T-cell (primary cell): ENCODE results near the gene PGM3. TPM values are rescaled to one million over a fixed set of nuclear protein-coding genes. Genes with fewer than 3 reads are reported as not detected.
"Not testable (repeated sequence)": the region's sequence is repeated elsewhere in the genome, so short reads cannot be mapped to it uniquely, and the experiment has no call there.

ENCODE experiments used
- ATAC-seq, 4 experiments: fragments of 200-7000 bp in 3 of 4; fragments of 150-1000 bp in 1 of 4; cut with Tn5 transposase; replicated peaks in 1 of 4; 1 replicate in 3 of 4; 2 replicates in 1 of 4; pipeline ENCODE4 v1.10.0; 2021; ENCODE audit warnings: moderate library complexity in 3 of 4, mild to moderate bottlenecking in 2 of 4, moderate number of reproducible peaks in 1 of 4
- CTCF ChIA-PET, 2 donors: fragments of 300-600 bp; sonication (Branson Sonifier 250); formaldehyde crosslinking; loops; one replicate each; lab custom pipeline; 2022; ENCODE audit warnings: antibody characterized with exemption in 2 of 2; lab: Charles Lee
- POLR2A ChIA-PET, 2 donors: fragments of 300-600 bp; sonication (Branson Sonifier 250); formaldehyde crosslinking; loops; one replicate each; lab custom pipeline; 2022; ENCODE audit warnings: antibody characterized with exemption in 2 of 2; lab: Charles Lee
- DNase-seq, 35 experiments: peaks; one replicate each; pipeline versions ENCODE4 v3.0.0 to v3.0.0-alpha.2; 2013 to 2023
- H3K27ac ChIP-seq: one replicate; pipeline ENCODE4 v1.5.1; 2013; ENCODE audit warnings: low read length
- H3K27me3 ChIP-seq, 2 experiments: replicated peaks in 1 of 2; 1 replicate in 1 of 2; 2 replicates in 1 of 2; pipeline versions ENCODE4 v1.6.1 to v1.7.0; 2013; ENCODE audit warnings: low read length in 1 of 2, mixed read lengths in 1 of 2; ENCODE audit not compliant: control insufficient read depth in 2 of 2, insufficient read depth in 2 of 2; ENCODE audit errors: extremely low read depth in 1 of 2
- H3K36me3 ChIP-seq, 2 donors: 1 replicate in 1 of 2; 2 replicates in 1 of 2; pipeline versions ENCODE4 v1.6.1 to v1.7.0; 2013; ENCODE audit warnings: low read length in 1 of 2; ENCODE audit not compliant: control insufficient read depth in 2 of 2, insufficient read depth in 1 of 2; ENCODE audit errors: extremely low read depth in 1 of 2
- H3K4me1 ChIP-seq, 2 experiments: 1 replicate in 1 of 2; 2 replicates in 1 of 2; pipeline versions ENCODE4 v1.6.1 to v1.7.0; 2013; ENCODE audit warnings: low read length in 2 of 2, mixed read lengths in 1 of 2; ENCODE audit not compliant: insufficient read depth in 2 of 2, control insufficient read depth in 1 of 2; ENCODE audit errors: extremely low read depth in 1 of 2
- H3K4me3 ChIP-seq, 2 donors: 1 replicate in 1 of 2; 2 replicates in 1 of 2; pipeline versions ENCODE4 v1.5.1 to v1.7.0; 2013; ENCODE audit warnings: mild to moderate bottlenecking in 2 of 2, low read length in 1 of 2, moderate library complexity in 1 of 2; ENCODE audit not compliant: control insufficient read depth in 1 of 2; ENCODE audit errors: extremely low read depth in 1 of 2
- H3K9me3 ChIP-seq: 2 replicates; pipeline ENCODE4 v1.7.0; 2013
- H3K27ac Mint-ChIP-seq, 2 donors: one replicate each; pipeline ENCODE4 v1.8.0; 2020 to 2021; ENCODE audit warnings: mild to moderate bottlenecking in 2 of 2, mixed read lengths in 2 of 2
- H3K27me3 Mint-ChIP-seq, 2 donors: one replicate each; pipeline ENCODE4 v1.8.0; 2021 to 2022; ENCODE audit warnings: mixed read lengths in 2 of 2
- H3K36me3 Mint-ChIP-seq: one replicate; pipeline ENCODE4 v1.8.0; 2021; ENCODE audit warnings: mixed read lengths
- H3K4me1 Mint-ChIP-seq, 3 donors: one replicate each; pipeline ENCODE4 v1.8.0; 2020 to 2022; ENCODE audit warnings: mixed read lengths in 3 of 3, mild to moderate bottlenecking in 1 of 3
- H3K4me3 Mint-ChIP-seq, 3 donors: one replicate each; pipeline ENCODE4 v1.8.0; 2020 to 2022; ENCODE audit warnings: mild to moderate bottlenecking in 3 of 3, mixed read lengths in 3 of 3, moderate library complexity in 3 of 3
- H3K9me3 Mint-ChIP-seq, 3 donors: one replicate each; pipeline ENCODE4 v1.8.0; 2020 to 2022; ENCODE audit warnings: mixed read lengths in 3 of 3
- WGBS: methylation state at CpG from one replicate; pipeline ENCODE4 v1.1.5; 2013; ENCODE audit warnings: missing lambda C conversion rate; ENCODE audit not compliant: insufficient coverage; 5-methylcytosine and 5-hydroxymethylcytosine counted together
- total RNA-seq, 35 experiments: library from RNA in 6 of 35; stranded (reverse) in 6 of 35; fragments of 120-200 nt in 1 of 35; gene quantifications; one replicate each; pipeline versions ENCODE4 v1.2.1 to v1.2.4 and lab custom pipeline; 2013 to 2026

PGM3 gene
- total RNA-seq, 5 donors from 2014 or later (not counting 1 experiment from before 2014, with no cell fraction given): 18.8 to 26.0 (median 24.3) TPM

- peaks cover 2 to 8% of the 10 kb centered on the region in 2 experiments for H3K4me1 ChIP-seq
- no peak overlapping the region for H3K27ac ChIP-seq
- no peaks in the 10 kb centered on the region for H3K9me3 ChIP-seq
- Mint-ChIP-seq H3K4me1 (peaks cover 15 to 26% (median 18%) of the 10 kb centered on the region in 3 donors), H3K27ac (no peak overlapping the region), H3K4me3 (no peak overlapping the region), H3K27me3 (no peaks in the 10 kb centered on the region), H3K36me3 (no peaks in the 10 kb centered on the region), H3K9me3 (no peaks in the 10 kb centered on the region)
- CTCF ChIA-PET: interaction anchor here in 1 of 2 donors (0.7 to 1.4 kb wide), 3 partner anchors 23 to 133 kb away, joined by 3 to 4 read pairs (median 4); partner anchors contain the start of gene UBE3D
- no peak overlapping the region for H3K4me3 ChIP-seq
- no peaks in the 10 kb centered on the region for H3K36me3 ChIP-seq
- DNase-seq (no peak), ATAC-seq (no peak)
- WGBS: no CpG with 5 or more reads among the region's 4 CpGs
- no peaks in the 10 kb centered on the region for H3K27me3 ChIP-seq
- POLR2A ChIA-PET: interaction anchor here in 1 of 2 donors (0.6 kb wide), 1 partner anchor 21 kb away, joined by 4 read pairs; no protein-coding TSS in a partner anchor
Observed at GRCh38 chr6:83198486-83199172, 5.6 kb upstream of the PGM3 start.

- H3K4me3 ChIP-seq: peak overlapping the region; percentile 85 to 87
- peaks cover 36 to 59% (median 50%) of the 10 kb centered on the region in 3 donors for H3K4me1 Mint-ChIP-seq
- ChIA-PET POLR2A (no interaction called here), CTCF (interaction anchor here in 1 of 2 donors (0.6 to 1.8 kb wide), 5 partner anchors 22 to 129 kb away, joined by 3 to 6 read pairs (median 3); partner anchors contain the start of gene DOP1A)
- H3K9me3 ChIP-seq: no peaks in the 10 kb centered on the region
- H3K36me3 ChIP-seq: no peaks in the 10 kb centered on the region
- H3K9me3 Mint-ChIP-seq: no peaks in the 10 kb centered on the region
- no peak overlapping the region for H3K27ac ChIP-seq
- peaks cover 4 to 15% of the 10 kb centered on the region in 2 experiments for H3K4me1 ChIP-seq
- H3K36me3 Mint-ChIP-seq: peaks cover 10% of the 10 kb centered on the region
- DNase-seq (peak in 16 of 35 experiments; percentile 1 to 30 (median 4)), ATAC-seq (peak in 3 of 4 experiments; percentile 8 to 13 (median 12))
- WGBS: 20% methylated on average over 32 of the region's 44 CpGs
- H3K27me3 ChIP-seq: no peaks in the 10 kb centered on the region
- peak overlapping the region; percentile 79 to 97 (median 93) for H3K4me3 Mint-ChIP-seq
- H3K27me3 Mint-ChIP-seq: no peaks in the 10 kb centered on the region
- H3K27ac Mint-ChIP-seq: peak overlapping the region in 1 of 2 donors; percentile 64
Observed at GRCh38 chr6:83193747-83194566, 892 bp upstream of the PGM3 start.

DNA sequence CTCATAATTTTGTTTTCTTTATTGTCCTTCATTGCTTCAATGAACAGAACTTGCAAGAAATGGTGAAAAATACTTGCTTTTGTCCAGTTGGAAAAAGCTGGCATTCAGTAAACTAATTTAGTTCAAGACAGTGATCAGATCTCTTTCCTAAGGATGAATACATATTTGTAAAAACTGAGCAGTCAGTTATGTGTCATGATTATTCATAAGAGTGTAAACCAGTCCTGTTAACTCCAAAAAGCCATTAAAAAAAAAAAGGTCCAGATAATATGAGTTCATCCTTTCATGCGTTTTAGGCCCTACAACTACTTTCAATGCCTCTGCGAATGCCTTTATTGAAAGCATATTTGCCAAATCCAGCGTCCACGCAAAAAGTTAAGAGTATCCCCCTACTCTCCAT lies 609 bp downstream of the PGM3 start:
- Histone ChIP-seq H3K36me3 (no peaks in the 10 kb centered on the region), H3K27me3 (no peaks in the 10 kb centered on the region), H3K4me3 (peak overlapping the region; percentile 85 to 87), H3K4me1 (peaks cover 4 to 15% of the 10 kb centered on the region in 2 experiments), H3K9me3 (no peaks in the 10 kb centered on the region), H3K27ac (peak overlapping the region; percentile 52)
- Mint-ChIP-seq H3K4me1 (peaks cover 44 to 63% (median 57%) of the 10 kb centered on the region in 3 donors), H3K9me3 (no peaks in the 10 kb centered on the region), H3K27ac (peak overlapping the region; percentile 72 to 95), H3K4me3 (peak overlapping the region; percentile 93 to 98 (median 97)), H3K36me3 (peaks cover 16% of the 10 kb centered on the region), H3K27me3 (no peaks in the 10 kb centered on the region)
- DNase-seq (no peak), ATAC-seq (no peak)
- ChIA-PET CTCF (interaction anchor here (1.4 to 2.7 kb wide), 2 partner anchors 125 to 127 kb away, joined by 4 to 10 read pairs; partner anchors contain the start of genes DOP1A (in 1 of the 2) and UBE3D (in 1 of the 2)), POLR2A (no interaction called here)
- 3% methylated on average over 4 of the region's 4 CpGs for WGBS

GRCh38 chr6:83191974-83192373 lies 1.1 kb downstream of the PGM3 start:
- peak overlapping the region; percentile 93 to 98 (median 97) for H3K4me3 Mint-ChIP-seq

DNA sequence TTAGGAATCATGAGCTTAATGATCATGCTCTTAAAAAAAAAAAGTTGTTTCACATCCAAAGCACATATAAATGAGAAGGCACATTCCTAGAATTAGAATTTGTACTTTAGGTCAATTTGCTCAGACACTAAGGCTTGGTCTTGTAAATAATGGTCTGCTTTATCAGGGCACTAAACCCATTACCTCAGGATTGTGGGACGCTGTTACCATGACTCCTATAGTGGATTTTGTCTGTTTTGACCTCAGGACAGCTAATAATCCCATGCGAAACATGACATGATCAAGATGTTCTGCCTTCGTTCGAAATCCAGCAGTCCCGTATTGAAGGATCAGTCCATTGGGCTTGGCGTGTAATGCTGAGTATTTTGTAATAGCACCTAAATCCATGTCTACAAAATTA lies 2.4 kb downstream of the PGM3 start:
- POLR2A ChIA-PET: no interaction called here

More at GRCh38 chr6:83191974-83192373, 1.1 kb downstream of the PGM3 start:
- H3K9me3 Mint-ChIP-seq, H3K9me3 ChIP-seq, H3K27me3 Mint-ChIP-seq, POLR2A ChIA-PET, DNase-seq, ATAC-seq, H3K27me3 ChIP-seq, H3K36me3 ChIP-seq, H3K27ac ChIP-seq: not testable (repeated sequence)
- peaks cover 4 to 15% of the 10 kb centered on the region in 2 experiments for H3K4me1 ChIP-seq
- peak overlapping the region in 1 of 2 donors; percentile 87 for H3K4me3 ChIP-seq
- 93% methylated on average over 16 of the region's 18 CpGs for WGBS
- H3K36me3 Mint-ChIP-seq: peaks cover 16% of the 10 kb centered on the region
- peak overlapping the region in 1 of 2 donors; percentile 95 for H3K27ac Mint-ChIP-seq
- CTCF ChIA-PET: interaction anchor here (0.7 to 2.7 kb wide), 4 partner anchors 124 to 136 kb away, joined by 3 to 10 read pairs (median 6); partner anchors contain the start of genes DOP1A (in 2 of the 2) and UBE3D (in 1 of the 2)
- peaks cover 44 to 63% (median 57%) of the 10 kb centered on the region in 3 donors for H3K4me1 Mint-ChIP-seq

More for the DNA sequence above, 2.4 kb downstream of the PGM3 start:
- H3K4me3 ChIP-seq: no peak overlapping the region
- Mint-ChIP-seq H3K27ac (no peak overlapping the region), H3K27me3 (no peaks in the 10 kb centered on the region), H3K4me1 (peaks cover 50 to 57% (median 53%) of the 10 kb centered on the region in 3 donors), H3K36me3 (peaks cover 25% of the 10 kb centered on the region), H3K4me3 (no peak overlapping the region), H3K9me3 (no peaks in the 10 kb centered on the region)
- H3K27ac ChIP-seq: no peak overlapping the region
- CTCF ChIA-PET: interaction anchor here (0.6 to 2.7 kb wide), 3 partner anchors 26 to 124 kb away, joined by 3 to 10 read pairs (median 4); partner anchors contain the start of gene DOP1A (in 1 of the 2)
- H3K4me1 ChIP-seq: peaks cover 4 to 15% of the 10 kb centered on the region in 2 experiments
- no peaks in the 10 kb centered on the region for H3K27me3 ChIP-seq
- peaks cover 0 to 8% of the 10 kb centered on the region in 2 donors for H3K36me3 ChIP-seq
- ATAC-seq (no peak), DNase-seq (no peak)
- H3K9me3 ChIP-seq: no peaks in the 10 kb centered on the region
- WGBS: 100% methylated on average over 1 of the region's 6 CpGs
